GM19328 (cell line): ENCODE measurements around the gene UBE2U.

Source experiments
- ATAC-seq: cut with Tn5 transposase; IDR thresholded peaks from one replicate; pipeline ENCODE4 v1.9.1; 2021; ENCODE audit warnings: mild to moderate bottlenecking, moderate library complexity; ENCODE audit not compliant: unreplicated experiment

The UBE2U gene

GRCh38 chr1:64203420-64203819 lies at the start of gene UBE2U:
Gene UBE2U (plus strand): TSS chr1:64203623. CDS start chr1:64204051, 428 bp downstream.
- no peak for ATAC-seq

GRCh38 chr1:64155278-64155677 lies 48.1 kb upstream of the UBE2U start:
- no peak for ATAC-seq

- ATAC-seq, result no peak
Measured at GRCh38 chr1:64161357-64161941, 42.0 kb upstream of the UBE2U start.

- ATAC-seq, result no peak
Measured at GRCh38 chr1:64162151-64162550, 41.3 kb upstream of the UBE2U start.

- ATAC-seq, result no peak
Measured at GRCh38 chr1:64162804-64163203, 40.6 kb upstream of the UBE2U start.

DNA sequence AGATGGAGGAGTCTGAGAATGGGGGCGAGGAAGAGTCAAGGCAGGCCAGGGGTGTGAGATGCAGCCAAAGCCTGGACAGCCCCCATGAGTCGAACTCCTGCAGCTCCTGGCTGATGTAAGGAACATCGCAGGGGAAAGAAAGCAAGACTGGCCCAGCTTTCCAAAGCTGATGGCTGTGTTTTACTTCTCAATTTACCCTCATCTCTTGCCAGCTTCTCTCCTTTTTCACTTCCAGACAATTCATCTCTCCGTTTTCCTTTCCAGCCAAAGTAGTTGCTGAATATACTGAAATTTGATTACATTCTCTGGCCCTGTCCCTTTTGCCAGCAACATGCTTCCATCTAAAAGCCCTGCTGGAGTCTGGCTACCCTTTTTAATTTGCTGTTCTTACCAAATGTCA lies 40.0 kb upstream of the UBE2U start:
- no peak for ATAC-seq

DNA sequence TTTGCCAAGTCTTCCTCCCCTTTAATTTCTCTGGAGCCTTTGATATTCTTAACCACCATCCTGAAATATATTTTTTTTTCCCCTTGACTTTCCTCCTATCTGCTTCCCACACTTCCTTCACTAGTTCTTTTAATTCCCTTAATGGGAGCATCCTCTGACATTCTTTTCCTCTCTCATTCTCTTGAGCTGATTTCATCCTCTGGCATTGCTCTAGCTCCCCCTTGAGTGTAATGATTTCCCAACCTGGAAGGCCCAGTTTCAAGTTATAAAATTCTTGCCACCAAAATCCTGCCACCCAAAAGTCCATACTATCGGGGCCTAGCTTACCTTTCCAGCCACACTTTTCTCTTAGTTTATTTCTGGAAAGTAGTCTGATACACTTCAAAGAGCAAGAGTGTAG lies 39.5 kb upstream of the UBE2U start:
- no peak for ATAC-seq

GRCh38 chr1:64166629-64167028 lies 36.8 kb upstream of the UBE2U start:
- ATAC-seq, result no peak

GRCh38 chr1:64167176-64167575 lies 36.2 kb upstream of the UBE2U start:
- ATAC-seq, result no peak

DNA sequence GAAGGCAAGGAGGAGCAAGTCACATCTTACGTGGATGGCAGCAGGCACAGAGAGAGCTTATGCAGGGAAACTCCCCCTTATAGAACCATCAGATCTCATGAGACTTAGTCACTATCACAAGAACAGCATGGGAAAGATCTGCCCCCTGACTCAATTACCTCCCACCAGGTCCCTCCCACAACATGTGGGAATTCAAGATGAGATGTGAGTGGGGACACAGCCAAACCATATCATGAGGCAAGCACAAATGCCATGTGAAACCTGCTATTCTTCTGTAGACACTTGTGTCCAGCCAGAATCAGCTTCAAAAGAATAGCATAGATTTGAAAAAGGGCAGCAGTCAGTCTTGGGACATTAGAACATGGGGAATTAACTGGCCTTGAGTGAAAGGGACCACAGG lies 32.2 kb upstream of the UBE2U start:
- no peak for ATAC-seq

- peak; percentile 78 for ATAC-seq
Measured at GRCh38 chr1:64171797-64172281, 31.6 kb upstream of the UBE2U start.

DNA sequence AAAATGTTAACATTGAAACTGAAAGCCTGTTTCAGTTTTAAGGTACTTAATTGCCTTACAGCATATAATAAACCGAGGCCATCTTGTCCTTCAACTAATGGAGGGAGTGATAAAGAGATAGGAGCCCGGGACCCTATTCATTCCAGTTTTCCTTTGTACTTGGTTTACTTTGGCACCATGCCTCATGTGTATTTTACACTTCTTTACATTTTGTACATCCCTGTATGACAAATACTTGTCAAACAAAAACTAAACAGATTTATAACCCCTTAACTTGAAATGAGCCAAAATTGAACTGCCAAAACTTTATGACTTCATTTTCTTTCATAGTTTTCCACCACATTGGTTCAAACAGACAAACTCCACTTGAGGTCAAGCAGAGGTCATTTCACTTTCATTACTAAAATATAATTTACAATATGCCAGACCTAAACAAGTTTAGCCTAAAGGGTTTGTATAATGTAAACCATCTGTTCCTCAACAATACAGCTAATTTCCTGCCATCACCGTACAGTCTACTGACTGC lies 30.9 kb upstream of the UBE2U start:
- ATAC-seq, result no peak

- ATAC-seq, result no peak
Measured at GRCh38 chr1:64173336-64173940, 30.0 kb upstream of the UBE2U start.

- ATAC-seq, result no peak
Measured at GRCh38 chr1:64175639-64176038, 27.8 kb upstream of the UBE2U start.

DNA sequence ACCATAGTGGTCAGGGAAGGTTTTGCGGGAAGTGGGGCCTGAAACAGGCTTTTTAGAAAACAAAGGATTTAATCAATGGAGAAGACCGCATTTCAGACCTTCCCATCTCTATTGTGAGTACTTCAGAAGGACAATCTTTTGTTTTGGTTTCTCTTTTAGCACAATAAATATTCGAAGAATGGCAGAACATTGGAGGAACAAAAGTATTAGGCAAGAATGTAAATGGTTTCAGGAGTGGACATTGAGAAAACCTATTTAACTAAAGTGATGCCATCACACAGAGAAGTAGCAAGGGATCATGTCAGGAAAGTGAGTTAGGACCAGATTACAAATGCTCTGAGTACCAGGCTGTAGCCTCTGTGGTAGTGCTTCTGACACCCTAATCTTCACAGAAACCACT lies 26.8 kb upstream of the UBE2U start:
- ATAC-seq, result no peak

DNA sequence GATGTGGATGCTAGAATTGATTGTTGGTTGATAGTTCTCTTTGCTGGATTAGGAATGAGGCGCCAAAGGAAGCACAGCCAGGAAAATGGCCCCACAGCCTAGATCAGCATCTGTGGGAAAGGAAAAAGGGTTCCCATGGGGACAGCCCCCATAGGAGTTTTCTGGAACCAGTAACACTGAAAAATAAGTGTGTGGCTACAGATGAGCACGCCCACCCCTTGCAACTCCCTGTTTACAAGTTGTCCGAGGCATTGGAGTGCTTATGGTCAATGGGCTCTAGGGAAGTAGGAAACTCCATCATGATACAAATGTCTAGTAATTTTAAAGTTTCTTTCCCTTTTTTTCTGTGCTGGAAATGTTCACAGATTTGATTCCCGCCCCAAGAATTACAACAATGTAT lies 23.8 kb upstream of the UBE2U start:
- no peak for ATAC-seq

DNA sequence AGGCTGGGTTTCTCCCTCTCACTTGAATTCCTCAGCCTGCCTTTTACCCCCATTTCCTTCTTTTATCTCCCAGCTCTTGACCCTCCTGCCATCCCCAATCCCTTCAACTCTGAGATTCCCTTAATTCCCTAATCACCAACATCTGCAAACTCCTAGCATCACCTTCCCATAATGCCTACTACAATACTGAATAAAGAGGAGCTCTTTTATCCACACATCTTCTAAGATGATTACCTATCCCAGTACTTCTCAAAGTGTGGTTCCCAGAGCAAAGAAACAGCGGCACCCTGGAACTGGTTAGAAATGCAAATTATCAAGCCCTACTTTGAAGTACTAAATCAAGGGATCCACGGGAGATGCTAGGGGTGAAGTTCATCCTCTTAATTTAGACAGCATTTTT lies 21.2 kb upstream of the UBE2U start:
- no peak for ATAC-seq

- no peak for ATAC-seq
Measured at GRCh38 chr1:64183395-64184002, 19.9 kb upstream of the UBE2U start.

GRCh38 chr1:64184003-64184440 lies 19.4 kb upstream of the UBE2U start:
- no peak for ATAC-seq

GRCh38 chr1:64186138-64186897 lies 17.1 kb upstream of the UBE2U start:
- no peak for ATAC-seq

DNA sequence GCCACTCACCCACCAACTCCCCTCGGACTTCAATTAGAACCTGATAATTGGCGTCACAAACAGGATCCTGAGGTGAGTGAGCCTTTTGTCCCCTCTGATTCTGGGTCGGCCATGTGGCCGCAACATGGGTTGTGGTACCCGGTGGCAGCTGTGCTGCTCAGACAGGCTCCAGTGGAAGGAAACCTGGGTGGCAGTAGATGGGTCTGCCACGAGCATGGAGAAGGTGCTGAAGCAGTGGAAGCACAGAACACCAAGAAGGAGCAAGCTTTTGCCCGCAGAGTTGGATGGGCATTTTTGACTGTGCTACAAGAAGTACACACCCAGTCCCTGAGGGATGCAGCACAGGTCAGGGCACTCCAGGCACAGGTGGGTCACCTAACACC lies 16.5 kb upstream of the UBE2U start:
- ATAC-seq, result no peak
